DOHH2 (cell line): ENCODE measurements around the gene ZDHHC24.

ENCODE experiments used
- CTCF ChIP-seq: fragments of 200-600 bp; sonication (generic); IDR thresholded peaks from one replicate; pipeline ENCODE4 v1.5.1; 2014; ENCODE audit warnings: antibody characterized with exemption, mild to moderate bottlenecking, low read depth, low read length; ENCODE audit not compliant: poor library complexity, severe bottlenecking
- EZH2phosphoT487 ChIP-seq: fragments of 200-600 bp; sonication (generic); IDR thresholded peaks from 2 replicates; pipeline ENCODE4 v1.6.1; 2017; ENCODE audit warnings: borderline replicate concordance, mild to moderate bottlenecking, antibody characterized with exemption, low read length, moderate library complexity, mixed read lengths

- no peak for TF ChIP-seq CTCF
- no peak for TF ChIP-seq EZH2phosphoT487
Measured at GRCh38 chr11:66593303-66593635, 47.4 kb upstream of the ZDHHC24 start.
